HAP-1 (cell line): ENCODE data around the gene DKKL1.

Experiments
- DNase-seq, 2 experiments: peaks; one replicate each; pipeline ENCODE4 v3.0.0-alpha.2; 2016 to 2020; ENCODE audit warnings: low spot score in 2 of 2
- H3K27me3 ChIP-seq: fragments of 250-450 bp; sonication (Bioruptor Pico); 2 replicates; pipeline ENCODE4 v1.5.1; 2020; ENCODE audit warnings: low read depth, mild to moderate bottlenecking, moderate library complexity
- H3K36me3 ChIP-seq: fragments of 250-450 bp; sonication (Bioruptor Pico); replicated peaks from 2 replicates; pipeline ENCODE4 v1.5.1; 2020; ENCODE audit warnings: mild to moderate bottlenecking
- H3K4me1 ChIP-seq: fragments of 250-450 bp; sonication (Bioruptor Pico); 2 replicates; pipeline ENCODE4 v1.5.1; 2020; ENCODE audit warnings: mild to moderate bottlenecking
- H3K4me3 ChIP-seq: fragments of 250-450 bp; sonication (Bioruptor Pico); 2 replicates; pipeline ENCODE4 v1.5.1; 2020; ENCODE audit warnings: mild to moderate bottlenecking, moderate library complexity
- H3K9me3 ChIP-seq: fragments of 250-450 bp; sonication (Bioruptor Pico); 2 replicates; pipeline ENCODE4 v1.5.1; 2020; ENCODE audit warnings: mild to moderate bottlenecking, moderate library complexity
- in situ Hi-C: fragments of 300-500 bp; cut with MboI; formaldehyde crosslinking; loops from 3 replicates; pipeline ENCODE4 v1.14.3; 2020; ENCODE audit warnings: low sequenced_read_pairs, inconsistent platforms, mixed read lengths

DKKL1 gene

GRCh38 chr19:49421878-49422202 lies 58.2 kb downstream of the DKKL1 start:
- in situ Hi-C loops = no loop called here
- Histone ChIP-seq H3K4me1 (peaks cover 2% of the 10 kb centered on the region; the same call in 1 of the 2 replicates), H3K27me3 (peaks cover 82% of the 10 kb centered on the region), H3K36me3 (no peaks in the 10 kb centered on the region), H3K9me3 (no peaks in the 10 kb centered on the region), H3K4me3 (no peak overlapping the region)
- DNase-seq = no peak

- in situ Hi-C loops = no loop called here
- Histone ChIP-seq H3K4me1 (peaks cover 2% of the 10 kb centered on the region; the same call in 1 of the 2 replicates), H3K9me3 (no peaks in the 10 kb centered on the region), H3K36me3 (no peaks in the 10 kb centered on the region), H3K4me3 (no peak overlapping the region), H3K27me3 (peaks cover 82% of the 10 kb centered on the region)
- DNase-seq = peak; percentile 42 to 78
Measured at GRCh38 chr19:49422407-49423070, 58.9 kb downstream of the DKKL1 start.

GRCh38 chr19:49423071-49423984 lies 59.7 kb downstream of the DKKL1 start, which contains the start of gene PTH2:
Gene PTH2, minus strand, starts transcription at chr19:49423441. Its CDS starts 102 bp downstream, at chr19:49423339.
- peaks cover 77% of the 10 kb centered on the region for H3K27me3 ChIP-seq
- H3K4me3 ChIP-seq = no peak within 1 kb of the TSS
- no peak for DNase-seq
- in situ Hi-C loops = no loop called here
- no peaks in the 10 kb centered on the region for H3K9me3 ChIP-seq
- H3K36me3 ChIP-seq = no peaks in the 10 kb centered on the region
- peaks cover 9% of the 10 kb centered on the region for H3K4me1 ChIP-seq

GRCh38 chr19:49423985-49424303 lies 60.3 kb downstream of the DKKL1 start:
- H3K4me1 ChIP-seq = peaks cover 11% of the 10 kb centered on the region

More at GRCh38 chr19:49423985-49424303, 60.3 kb downstream of the DKKL1 start:
- no peak for DNase-seq
- H3K4me3 ChIP-seq = no peak overlapping the region
- in situ Hi-C loops = no loop called here
- no peaks in the 10 kb centered on the region for H3K9me3 ChIP-seq
- peaks cover 72% of the 10 kb centered on the region for H3K27me3 ChIP-seq
- no peaks in the 10 kb centered on the region for H3K36me3 ChIP-seq
